Fibroblast of mammary gland (primary cell): ENCODE results near the gene MPZL2.

Experiments used
- DNase-seq: peaks from one replicate; pipeline ENCODE4 v3.0.0-alpha.2; 2010; ENCODE audit warnings: low read depth
- H3K4me3 ChIP-seq: 2 replicates; pipeline ENCODE4 v1.5.1; 2011; ENCODE audit warnings: low read depth, mild to moderate bottlenecking, low read length, moderate library complexity; ENCODE audit not compliant: control insufficient read depth
- CTCF ChIP-seq: conservative IDR thresholded peaks from 2 replicates; pipeline ENCODE4 v1.5.1; 2011; ENCODE audit warnings: low read depth, low read length, inconsistent platforms; ENCODE audit not compliant: control insufficient read depth, insufficient read depth

The MPZL2 gene

DNA sequence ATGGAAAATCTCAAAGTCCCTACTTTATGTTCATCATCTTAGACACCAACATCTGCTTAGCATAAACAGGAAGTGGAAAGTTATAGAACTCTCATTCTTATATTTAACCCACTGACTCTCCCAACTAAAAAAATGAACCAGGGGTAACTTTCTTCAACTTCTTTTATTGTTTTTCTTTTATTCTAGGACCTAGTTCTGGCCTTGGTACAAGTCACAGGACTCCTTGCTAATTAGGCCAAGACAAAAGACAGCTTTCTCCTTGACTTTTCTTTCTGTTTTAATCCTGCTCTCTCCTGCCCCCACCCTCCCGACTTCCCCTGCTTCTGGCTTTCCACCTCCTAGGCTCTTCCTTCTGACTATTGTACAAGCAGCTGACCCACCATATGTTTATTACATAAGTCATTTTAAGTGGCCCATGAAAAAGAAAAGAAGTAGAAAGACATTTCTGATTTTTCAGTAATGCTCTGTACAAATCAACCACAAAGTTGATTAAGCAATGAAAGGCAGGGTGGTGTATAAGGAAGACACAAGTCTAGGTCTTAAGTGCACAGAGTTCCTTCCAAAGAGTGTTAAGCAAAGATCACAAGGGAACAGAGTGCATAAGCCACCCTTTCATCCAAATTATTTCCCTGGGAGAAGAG is 57.6 kb downstream of the MPZL2 start:
- DNase-seq, result no peak
- no peak for TF ChIP-seq CTCF
- no peak overlapping the region for H3K4me3 ChIP-seq

- no peak overlapping the region for H3K4me3 ChIP-seq
- no peak for TF ChIP-seq CTCF
- no peak for DNase-seq
Observed at GRCh38 chr11:118205606-118206378, 58.3 kb downstream of the MPZL2 start.
